Esophagus squamous epithelium (tissue), 4 donors: ENCODE results near the gene LYPLA2.

Experiments used
- POLR2A ChIP-seq, 4 donors: fragments of 450-650 bp; IDR thresholded peaks; one replicate each; pipeline ENCODE4 v1.6.1; 2017; ENCODE audit warnings: antibody characterized with exemption in 4 of 4, mild to moderate bottlenecking in 4 of 4, moderate library complexity in 3 of 4
- TF ChIP-seq, protein P1 (sequence below), 6 experiments: fragments of 450-650 bp in 4 of 6; fragments of 200-600 bp in 2 of 6; sonication (generic) in 2 of 6; IDR thresholded peaks; one replicate each; pipeline ENCODE4 v1.5.1; 2016 to 2019; ENCODE audit warnings: antibody characterized with exemption in 6 of 6, mild to moderate bottlenecking in 4 of 6, moderate library complexity in 4 of 6

DNA sequence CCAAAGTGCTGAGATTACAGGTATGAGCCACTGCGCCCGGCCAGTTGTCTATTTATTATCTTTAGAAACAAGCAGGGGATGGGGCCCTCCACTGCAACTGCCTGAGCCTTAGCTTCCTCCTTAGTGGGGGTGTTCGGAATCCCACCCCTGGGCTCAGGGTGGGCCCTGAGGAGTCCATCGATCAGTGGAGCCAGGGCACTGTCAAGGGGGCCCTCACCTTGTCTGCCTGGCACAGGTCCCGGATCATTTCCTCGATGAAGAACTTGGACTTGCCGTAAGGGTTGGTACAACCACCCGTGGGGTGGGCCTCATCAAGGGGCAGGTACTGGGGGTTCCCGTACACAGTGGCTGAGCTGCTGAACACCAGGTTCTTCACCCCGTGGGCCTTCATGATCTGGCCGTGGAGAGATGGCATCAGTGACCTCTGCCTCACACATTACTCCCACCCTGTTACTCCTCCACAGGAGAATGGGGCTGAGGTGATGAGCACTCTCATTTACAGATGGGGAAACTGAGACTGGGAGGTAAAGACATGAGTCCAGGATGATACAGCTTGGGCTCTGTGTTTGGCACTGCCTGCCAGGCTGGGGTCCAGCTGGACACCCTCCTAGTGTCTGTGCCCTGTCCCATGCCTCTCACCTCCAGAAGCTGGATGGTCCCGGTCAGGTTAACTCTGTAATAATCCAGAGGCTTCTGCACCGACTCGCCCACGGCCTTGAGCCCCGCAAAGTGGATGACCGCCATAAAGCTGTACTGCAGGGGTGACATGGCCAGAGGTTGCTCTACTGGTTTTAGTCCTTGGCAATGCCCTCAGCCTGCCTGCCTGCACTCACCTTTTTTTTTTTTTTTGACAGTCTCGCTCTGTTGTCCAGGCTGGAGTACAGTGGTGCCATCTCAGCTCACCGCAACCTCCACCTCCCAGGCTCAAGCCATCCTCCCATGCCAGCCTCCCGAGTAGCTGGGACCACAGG lies 6.8 kb downstream of the LYPLA2 start:
- TF ChIP-seq POLR2A (IDR thresholded peaks at IDR 0.05), result no peak
- TF ChIP-seq, protein P1, sequence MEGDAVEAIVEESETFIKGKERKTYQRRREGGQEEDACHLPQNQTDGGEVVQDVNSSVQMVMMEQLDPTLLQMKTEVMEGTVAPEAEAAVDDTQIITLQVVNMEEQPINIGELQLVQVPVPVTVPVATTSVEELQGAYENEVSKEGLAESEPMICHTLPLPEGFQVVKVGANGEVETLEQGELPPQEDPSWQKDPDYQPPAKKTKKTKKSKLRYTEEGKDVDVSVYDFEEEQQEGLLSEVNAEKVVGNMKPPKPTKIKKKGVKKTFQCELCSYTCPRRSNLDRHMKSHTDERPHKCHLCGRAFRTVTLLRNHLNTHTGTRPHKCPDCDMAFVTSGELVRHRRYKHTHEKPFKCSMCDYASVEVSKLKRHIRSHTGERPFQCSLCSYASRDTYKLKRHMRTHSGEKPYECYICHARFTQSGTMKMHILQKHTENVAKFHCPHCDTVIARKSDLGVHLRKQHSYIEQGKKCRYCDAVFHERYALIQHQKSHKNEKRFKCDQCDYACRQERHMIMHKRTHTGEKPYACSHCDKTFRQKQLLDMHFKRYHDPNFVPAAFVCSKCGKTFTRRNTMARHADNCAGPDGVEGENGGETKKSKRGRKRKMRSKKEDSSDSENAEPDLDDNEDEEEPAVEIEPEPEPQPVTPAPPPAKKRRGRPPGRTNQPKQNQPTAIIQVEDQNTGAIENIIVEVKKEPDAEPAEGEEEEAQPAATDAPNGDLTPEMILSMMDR (IDR thresholded peaks at IDR 0.05), result no peak
